CD14-positive monocyte (primary cell): ENCODE data around the gene PRM1. TPM values are rescaled to one million over a fixed set of nuclear protein-coding genes. Genes with fewer than 3 reads are reported as not detected.

Experiments
- DNase-seq, 3 donors: peaks; one replicate each; pipeline ENCODE4 v3.0.0-alpha.2; 2011 to 2022
- H2AFZ ChIP-seq: 2 replicates; pipeline ENCODE4 v1.6.0; 2012; ENCODE audit warnings: mild to moderate bottlenecking, low read depth, low read length, inconsistent platforms; ENCODE audit not compliant: insufficient read depth, poor library complexity, severe bottlenecking
- H3K27ac ChIP-seq, 2 donors: 1 replicate in 1 of 2; 2 replicates in 1 of 2; pipeline ENCODE4 v1.5.1; 2012 to 2013; ENCODE audit warnings: low read length in 2 of 2, control low read depth in 1 of 2, inconsistent platforms in 1 of 2, low read depth in 1 of 2, mild to moderate bottlenecking in 1 of 2
- H3K27me3 ChIP-seq, 2 donors: one replicate each; pipeline versions ENCODE4 v1.6.0 to v1.6.1; 2011 to 2013; ENCODE audit warnings: low read length in 2 of 2; ENCODE audit not compliant: control insufficient read depth in 2 of 2, insufficient read depth in 2 of 2
- H3K36me3 ChIP-seq, 2 donors: replicated peaks in 1 of 2; 1 replicate in 1 of 2; 2 replicates in 1 of 2; pipeline versions ENCODE4 v1.5.1 to v1.6.1; 2012 to 2013; ENCODE audit warnings: low read length in 2 of 2, control low read depth in 1 of 2, inconsistent platforms in 1 of 2, mild to moderate bottlenecking in 1 of 2; ENCODE audit not compliant: insufficient read depth in 2 of 2, control insufficient read depth in 1 of 2
- H3K4me1 ChIP-seq, 2 donors: 1 replicate in 1 of 2; 2 replicates in 1 of 2; pipeline versions ENCODE4 v1.5.1 to v1.6.1; 2012 to 2013; ENCODE audit warnings: low read length in 2 of 2, control low read depth in 1 of 2, inconsistent platforms in 1 of 2, mild to moderate bottlenecking in 1 of 2, moderate library complexity in 1 of 2; ENCODE audit not compliant: insufficient read depth in 2 of 2, control insufficient read depth in 1 of 2
- H3K4me2 ChIP-seq: replicated peaks from 2 replicates; pipeline ENCODE3; 2012; ENCODE audit warnings: low read length, moderate library complexity, mild to moderate bottlenecking; ENCODE audit not compliant: poor library complexity, severe bottlenecking; ENCODE audit errors: extremely low read depth
- H3K4me3 ChIP-seq, 3 experiments: fragments of 200-600 bp in 1 of 3; sonication (generic) in 1 of 3; replicated peaks in 1 of 3; 1 replicate in 2 of 3; 2 replicates in 1 of 3; pipeline ENCODE4 v1.5.1; 2011 to 2013; ENCODE audit warnings: low read length in 3 of 3, mild to moderate bottlenecking in 3 of 3, control low read depth in 2 of 3, low read depth in 2 of 3, inconsistent platforms in 1 of 3, moderate library complexity in 1 of 3
- H3K79me2 ChIP-seq: 2 replicates; pipeline ENCODE4 v1.6.0; 2012; ENCODE audit warnings: mild to moderate bottlenecking, control low read depth, inconsistent platforms, low read length, moderate library complexity; ENCODE audit not compliant: insufficient read depth
- H3K9ac ChIP-seq: 2 replicates; pipeline ENCODE4 v1.6.0; 2017; ENCODE audit warnings: low read length, mild to moderate bottlenecking; ENCODE audit not compliant: insufficient read depth, poor library complexity, severe bottlenecking
- H3K9me3 ChIP-seq, 2 donors: replicated peaks in 1 of 2; 1 replicate in 1 of 2; 2 replicates in 1 of 2; pipeline versions ENCODE4 v1.5.1 to v1.6.1; 2012 to 2013; ENCODE audit warnings: low read length in 2 of 2, control low read depth in 1 of 2; ENCODE audit not compliant: control insufficient read depth in 1 of 2, insufficient read depth in 1 of 2
- H4K20me1 ChIP-seq: 2 replicates; pipeline ENCODE4 v1.6.0; 2012; ENCODE audit warnings: mild to moderate bottlenecking, low read length, control low read depth, moderate library complexity; ENCODE audit not compliant: insufficient read depth
- H3K27ac Mint-ChIP-seq, 7 donors: one replicate each; pipeline ENCODE4 v1.8.0; 2020; ENCODE audit warnings: mild to moderate bottlenecking in 7 of 7, mixed read lengths in 7 of 7, moderate library complexity in 6 of 7, inconsistent platforms in 2 of 7
- H3K27me3 Mint-ChIP-seq, 3 donors: one replicate each; pipeline ENCODE4 v1.8.0; 2021 to 2022; ENCODE audit warnings: low read depth in 3 of 3, mild to moderate bottlenecking in 3 of 3, mixed read lengths in 3 of 3, moderate library complexity in 3 of 3, inconsistent platforms in 1 of 3
- H3K36me3 Mint-ChIP-seq, 2 donors: one replicate each; pipeline ENCODE4 v1.8.0; 2020; ENCODE audit warnings: mixed read lengths in 2 of 2, inconsistent platforms in 1 of 2, mild to moderate bottlenecking in 1 of 2
- H3K4me1 Mint-ChIP-seq: one replicate; pipeline ENCODE4 v1.8.0; 2020; ENCODE audit warnings: mild to moderate bottlenecking, mixed read lengths
- H3K4me3 Mint-ChIP-seq, 2 donors: one replicate each; pipeline ENCODE4 v1.8.0; 2020; ENCODE audit warnings: mild to moderate bottlenecking in 2 of 2, mixed read lengths in 2 of 2, moderate library complexity in 1 of 2
- H3K9me3 Mint-ChIP-seq, 7 donors: one replicate each; pipeline ENCODE4 v1.8.0; 2020 to 2022; ENCODE audit warnings: mixed read lengths in 7 of 7, mild to moderate bottlenecking in 6 of 7, moderate library complexity in 6 of 7, inconsistent platforms in 2 of 7
- CTCF ChIP-seq: fragments of 200-600 bp; IDR thresholded peaks from one replicate; pipeline ENCODE4 v1.8.0; 2022; ENCODE audit warnings: antibody characterized with exemption, mild to moderate bottlenecking
- WGBS: methylation state at CpG from one replicate; pipeline ENCODE4 v1.1.5; 2013; ENCODE audit warnings: missing lambda C conversion rate; ENCODE audit not compliant: insufficient coverage; 5-methylcytosine and 5-hydroxymethylcytosine counted together
- intact Hi-C, 2 donors: fragments of 100-400 bp; cut with micrococcal nuclease; formaldehyde crosslinking; loops; one replicate each; pipeline versions ENCODE4 v1.15.0 to v1.15.1; 2023
- polyA plus RNA-seq, 3 donors: library from polyadenylated mRNA; depleted of rRNA in 1 of 3; unstranded in 2 of 3; stranded (reverse) in 1 of 3; fragments of 300-500 nt in 2 of 3; fragments of >200 nt in 1 of 3; fragmentation: Illumina TruSeq in 2 of 3; gene quantifications; 1 replicate in 2 of 3; 2 replicates in 1 of 3; pipeline ENCODE4 v1.2.3, GENCODE V29; 2012 to 2021

PRM1 gene
- polyA plus RNA-seq, 3 donors, result not detected

- Histone ChIP-seq H2AFZ (peak overlapping the region; percentile 63), H3K36me3 (no peaks in the 10 kb centered on the region), H3K4me3 (peak overlapping the region in 1 of 3 experiments; percentile 57), H3K9me3 (no peaks in the 10 kb centered on the region), H3K4me1 (peaks cover 12 to 15% of the 10 kb centered on the region in 2 donors), H4K20me1 (no peaks in the 10 kb centered on the region), H3K27ac (no peak overlapping the region), H3K27me3 (peaks cover 0 to 6% of the 10 kb centered on the region in 2 donors), H3K9ac (no peak overlapping the region), H3K79me2 (no peaks in the 10 kb centered on the region), H3K4me2 (peak overlapping the region; percentile 69)
- WGBS, result 80% methylated on average over 1 of the region's 5 CpGs
- Mint-ChIP-seq H3K36me3 (no peaks in the 10 kb centered on the region), H3K4me3 (peak overlapping the region in 1 of 2 donors; percentile 85), H3K27ac (peak overlapping the region in 1 of 7 donors; percentile 6), H3K4me1 (peaks cover 20% of the 10 kb centered on the region), H3K9me3 (no peaks in the 10 kb centered on the region), H3K27me3 (peaks cover 17 to 36% (median 34%) of the 10 kb centered on the region in 3 donors)
- no peak for DNase-seq
- TF ChIP-seq CTCF, result no peak
- intact Hi-C loops, result loop anchor here in 1 of 2 donors (5.0 kb wide), 1 partner anchor 34 kb away; no protein-coding TSS in a partner anchor
These were observed 17.2 kb upstream of the PRM1 start for GRCh38 chr16:11298143-11298900.

GRCh38 chr16:11297492-11298142 lies 16.5 kb upstream of the PRM1 start:
- Mint-ChIP-seq H3K9me3 (peaks cover 0 to 2% (median 0%) of the 10 kb centered on the region in 7 donors), H3K27me3 (peaks cover 22 to 39% (median 38%) of the 10 kb centered on the region in 3 donors), H3K4me3 (peak overlapping the region; percentile 66 to 85), H3K4me1 (peaks cover 20% of the 10 kb centered on the region), H3K27ac (peak overlapping the region in 1 of 7 donors; percentile 57), H3K36me3 (no peaks in the 10 kb centered on the region)
- peaks cover 12 to 15% of the 10 kb centered on the region in 2 donors for H3K4me1 ChIP-seq
- no peaks in the 10 kb centered on the region for H4K20me1 ChIP-seq
- intact Hi-C loops, result loop anchor here in 1 of 2 donors (5.0 kb wide), 1 partner anchor 35 kb away; no protein-coding TSS in a partner anchor
- H3K9me3 ChIP-seq, result no peaks in the 10 kb centered on the region
- H3K4me3 ChIP-seq, result peak overlapping the region in 1 of 3 experiments; percentile 57
- DNase-seq, result peak; percentile 42 to 50 (median 46)
- H3K27ac ChIP-seq, result no peak overlapping the region
- H3K4me2 ChIP-seq, result peak overlapping the region; percentile 69
- no peaks in the 10 kb centered on the region for H3K79me2 ChIP-seq
- peak overlapping the region; percentile 63 for H2AFZ ChIP-seq
- no peaks in the 10 kb centered on the region for H3K36me3 ChIP-seq
- WGBS, result 2% methylated on average over 15 of the region's 19 CpGs
- peaks cover 0 to 6% of the 10 kb centered on the region in 2 donors for H3K27me3 ChIP-seq
- peak overlapping the region; percentile 40 for H3K9ac ChIP-seq
- TF ChIP-seq CTCF, result no peak
